ENCODE results near the gene GEN1.

- TF ChIP-seq CTCF (IDR thresholded peaks at IDR 0.05; ENCODE audit: borderline replicate concordance, extremely low read depth, low read length, poor library complexity, severe bottlenecking) (no peak), EZH2 (IDR thresholded peaks at IDR 0.05; ENCODE audit: borderline replicate concordance, low read depth, low read length, severe bottlenecking) (no peak)
Measured at GRCh38 chr2:17757321-17757720, 3.4 kb downstream of the GEN1 start.

Data from DND-41 (cell line).